ENCODE data around the gene BRI3BP.
A peak's percentile ranks its signal among the peaks of the same experiment; 100 is the strongest.
"Not testable (repeated sequence)": the region's sequence is repeated elsewhere in the genome, so short reads cannot be mapped to it uniquely, and the experiment has no call there.

BRI3BP gene

DNA sequence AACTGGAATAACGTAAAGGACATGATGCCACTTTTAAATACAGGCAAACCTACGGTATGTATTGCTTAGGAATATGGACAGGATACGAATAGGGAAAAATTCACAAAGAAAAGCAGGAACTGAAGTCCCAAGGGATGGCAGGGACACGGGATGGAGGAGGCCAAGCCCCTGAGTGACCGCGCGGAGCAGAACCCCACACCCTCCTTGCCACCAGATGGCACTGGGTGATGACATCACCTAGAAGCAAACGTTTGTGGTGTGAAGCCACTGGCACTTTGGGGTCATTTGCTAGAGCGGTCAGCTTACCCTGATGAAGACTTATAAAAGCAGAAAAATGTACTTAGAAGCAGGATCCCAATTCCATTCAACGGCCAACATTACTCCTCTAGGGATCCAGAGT lies 13.9 kb upstream of the BRI3BP start:
- TF ChIP-seq, protein P1, sequence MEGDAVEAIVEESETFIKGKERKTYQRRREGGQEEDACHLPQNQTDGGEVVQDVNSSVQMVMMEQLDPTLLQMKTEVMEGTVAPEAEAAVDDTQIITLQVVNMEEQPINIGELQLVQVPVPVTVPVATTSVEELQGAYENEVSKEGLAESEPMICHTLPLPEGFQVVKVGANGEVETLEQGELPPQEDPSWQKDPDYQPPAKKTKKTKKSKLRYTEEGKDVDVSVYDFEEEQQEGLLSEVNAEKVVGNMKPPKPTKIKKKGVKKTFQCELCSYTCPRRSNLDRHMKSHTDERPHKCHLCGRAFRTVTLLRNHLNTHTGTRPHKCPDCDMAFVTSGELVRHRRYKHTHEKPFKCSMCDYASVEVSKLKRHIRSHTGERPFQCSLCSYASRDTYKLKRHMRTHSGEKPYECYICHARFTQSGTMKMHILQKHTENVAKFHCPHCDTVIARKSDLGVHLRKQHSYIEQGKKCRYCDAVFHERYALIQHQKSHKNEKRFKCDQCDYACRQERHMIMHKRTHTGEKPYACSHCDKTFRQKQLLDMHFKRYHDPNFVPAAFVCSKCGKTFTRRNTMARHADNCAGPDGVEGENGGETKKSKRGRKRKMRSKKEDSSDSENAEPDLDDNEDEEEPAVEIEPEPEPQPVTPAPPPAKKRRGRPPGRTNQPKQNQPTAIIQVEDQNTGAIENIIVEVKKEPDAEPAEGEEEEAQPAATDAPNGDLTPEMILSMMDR (IDR thresholded peaks at IDR 0.05; ENCODE audit: insufficient read depth, low read length, missing control alignments): no peak
- POLR2A ChIA-PET: no interaction called here
- CTCF ChIA-PET: interaction anchor here (1.5 kb wide), 1 partner anchor 39 kb away, joined by 5 read pairs; no protein-coding TSS in a partner anchor
- no peak for DNase-seq (ENCODE audit: low read depth, low spot score)
- no peak overlapping the region for H3K4me3 ChIP-seq (ENCODE audit: low read depth, low read length)

DNA sequence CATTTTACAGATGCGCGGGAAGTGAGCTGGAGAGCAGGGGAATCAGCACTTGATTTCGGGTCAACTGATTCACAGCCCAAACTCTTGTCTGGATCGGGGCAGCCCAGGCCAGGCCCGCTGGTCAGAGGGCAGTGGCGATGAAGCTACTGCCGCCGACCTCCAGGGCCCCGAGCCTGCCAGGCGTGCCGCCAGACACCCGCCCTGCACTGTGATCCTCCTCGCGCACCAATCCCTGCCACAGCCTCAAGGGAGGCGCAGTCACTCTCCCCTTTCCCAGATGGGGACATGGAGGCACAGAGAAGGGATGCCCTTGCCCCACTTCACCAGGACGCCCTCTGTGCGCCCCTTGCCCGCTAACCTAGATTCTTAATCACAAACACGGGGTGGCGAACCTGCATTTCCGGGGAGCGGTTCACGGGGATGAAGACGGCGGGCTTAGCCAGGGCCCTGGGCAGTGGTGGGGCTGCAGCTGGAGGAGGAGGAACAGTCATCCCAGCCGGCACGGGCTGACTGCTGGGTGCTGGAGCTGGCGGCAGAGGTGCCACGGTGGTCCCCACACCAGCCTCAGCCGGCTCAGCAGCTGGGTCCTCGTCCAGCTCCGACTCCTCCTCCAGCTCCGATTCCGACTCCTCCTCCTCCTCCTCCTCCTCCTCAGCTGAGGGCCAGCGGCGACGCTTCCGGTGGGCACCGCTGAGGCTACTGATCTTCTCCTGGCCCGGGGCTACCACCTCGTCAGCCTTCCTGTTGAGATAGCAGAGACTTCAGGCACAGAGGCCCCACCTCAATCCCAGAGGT lies 13.2 kb upstream of the BRI3BP start:
- ChIA-PET CTCF (no interaction called here), POLR2A (no interaction called here)
- DNase-seq (ENCODE audit: low read depth, low spot score): no peak
- no peak overlapping the region for H3K4me3 ChIP-seq (ENCODE audit: low read depth, low read length)
- TF ChIP-seq, protein P1 (IDR thresholded peaks at IDR 0.05; ENCODE audit: insufficient read depth, low read length, missing control alignments): no peak

DNA sequence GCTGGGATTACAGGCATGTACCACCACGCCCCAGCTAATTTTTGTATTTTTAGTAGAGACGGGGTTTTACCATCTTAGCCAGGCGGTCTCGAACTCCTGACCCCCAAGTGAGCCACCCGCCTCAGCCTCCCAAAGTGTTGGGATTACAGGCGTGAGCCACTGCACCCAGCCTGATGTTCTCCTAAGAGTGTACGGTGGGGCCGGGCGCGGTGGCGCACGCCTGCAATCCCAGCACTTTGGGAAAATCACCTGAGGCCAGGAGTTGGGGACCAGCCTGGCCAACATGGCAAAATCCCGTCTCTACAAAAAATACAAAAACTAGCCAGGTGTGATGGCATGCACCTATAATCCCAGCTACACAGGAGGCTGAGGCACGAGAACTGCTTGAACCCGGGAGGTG lies 6.6 kb upstream of the BRI3BP start:
- H3K4me3 ChIP-seq (ENCODE audit: low read depth, low read length); CTCF ChIA-PET; DNase-seq (ENCODE audit: low read depth, low spot score); POLR2A ChIA-PET: not testable (repeated sequence)

DNA sequence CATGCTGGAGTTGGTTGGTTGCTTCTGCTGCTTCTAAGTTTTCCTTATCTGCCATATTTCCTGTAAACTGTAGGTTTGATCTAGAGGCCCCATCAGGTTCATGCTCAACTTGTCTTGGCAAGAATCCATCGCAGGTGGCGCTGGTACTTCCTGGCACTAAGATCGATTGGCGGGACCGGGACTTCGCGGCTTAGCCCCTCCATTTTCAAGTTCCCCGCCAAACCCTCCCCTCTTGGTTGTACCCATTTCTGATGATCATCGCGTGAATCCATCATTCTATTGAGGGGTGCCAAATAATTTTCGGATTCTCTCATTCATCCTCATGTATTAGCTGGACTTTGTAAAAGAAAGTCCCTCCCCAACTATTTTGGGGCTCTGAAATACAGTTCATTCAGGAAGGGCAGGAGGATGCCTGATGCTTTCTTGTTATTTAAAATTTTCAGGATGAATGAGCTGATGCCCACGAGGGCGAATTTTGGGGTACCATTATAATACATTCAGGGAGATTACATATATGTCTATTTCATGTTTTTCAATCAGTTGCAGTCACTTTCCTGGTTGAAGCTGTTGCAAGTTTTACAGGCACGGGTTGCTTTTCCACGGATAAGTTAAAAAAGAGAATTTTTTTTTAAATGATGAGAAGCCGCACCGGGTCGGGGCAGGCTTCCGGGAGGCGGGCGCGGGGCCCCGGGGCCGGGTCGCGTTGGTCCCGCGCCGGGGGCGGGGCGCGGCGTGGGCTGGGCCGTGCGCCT lies 395 bp upstream of the BRI3BP start:
- POLR2A ChIA-PET: no interaction called here
- no peak for DNase-seq (ENCODE audit: low read depth, low spot score)
- CTCF ChIA-PET: interaction anchor here (0.9 to 1.2 kb wide), 2 partner anchors 17 to 77 kb away, joined by 4 read pairs; no protein-coding TSS in a partner anchor

DNA sequence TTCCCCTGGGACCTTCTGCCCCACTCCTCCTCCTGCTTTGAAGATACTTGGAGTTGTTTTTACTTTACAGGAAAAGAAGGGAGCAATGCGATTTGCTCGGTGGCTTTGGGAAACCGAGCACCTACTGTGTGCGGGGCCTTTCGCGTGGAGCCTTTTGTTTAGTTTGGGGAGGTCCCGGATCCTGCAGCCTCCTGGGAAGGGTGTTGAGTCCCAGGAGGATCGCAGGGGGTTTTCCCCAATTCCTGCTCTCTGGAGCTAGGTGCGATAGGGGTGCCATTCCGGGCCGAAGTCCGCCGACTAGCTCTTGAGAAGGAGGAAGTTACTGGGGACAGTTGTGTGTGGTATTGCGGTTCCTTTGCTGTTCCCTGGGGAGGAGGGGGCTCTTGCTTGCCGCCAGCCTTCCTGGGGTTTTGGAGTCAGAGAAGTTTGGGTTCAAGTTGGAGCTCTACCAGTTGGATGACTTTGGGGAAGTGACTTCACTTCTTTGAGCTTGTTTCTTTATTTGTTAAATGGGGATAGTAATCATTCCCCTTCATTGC lies 1.1 kb downstream of the BRI3BP start:
- DNase-seq (ENCODE audit: low read depth, low spot score): no peak
- ChIA-PET CTCF (interaction anchor here (0.8 kb wide), 1 partner anchor 66 kb away, joined by 3 read pairs; no protein-coding TSS in a partner anchor), POLR2A (no interaction called here)
- TF ChIP-seq, protein P1 (IDR thresholded peaks at IDR 0.05; ENCODE audit: insufficient read depth, low read length, missing control alignments): no peak
- peak overlapping the region; percentile 65 for H3K4me3 ChIP-seq (ENCODE audit: low read depth, low read length)

More for the DNA sequence above, 395 bp upstream of the BRI3BP start:
- peak overlapping the region; percentile 65 for H3K4me3 ChIP-seq (ENCODE audit: low read depth, low read length)
- TF ChIP-seq, protein P1 (IDR thresholded peaks at IDR 0.05; ENCODE audit: insufficient read depth, low read length, missing control alignments): no peak

DNA sequence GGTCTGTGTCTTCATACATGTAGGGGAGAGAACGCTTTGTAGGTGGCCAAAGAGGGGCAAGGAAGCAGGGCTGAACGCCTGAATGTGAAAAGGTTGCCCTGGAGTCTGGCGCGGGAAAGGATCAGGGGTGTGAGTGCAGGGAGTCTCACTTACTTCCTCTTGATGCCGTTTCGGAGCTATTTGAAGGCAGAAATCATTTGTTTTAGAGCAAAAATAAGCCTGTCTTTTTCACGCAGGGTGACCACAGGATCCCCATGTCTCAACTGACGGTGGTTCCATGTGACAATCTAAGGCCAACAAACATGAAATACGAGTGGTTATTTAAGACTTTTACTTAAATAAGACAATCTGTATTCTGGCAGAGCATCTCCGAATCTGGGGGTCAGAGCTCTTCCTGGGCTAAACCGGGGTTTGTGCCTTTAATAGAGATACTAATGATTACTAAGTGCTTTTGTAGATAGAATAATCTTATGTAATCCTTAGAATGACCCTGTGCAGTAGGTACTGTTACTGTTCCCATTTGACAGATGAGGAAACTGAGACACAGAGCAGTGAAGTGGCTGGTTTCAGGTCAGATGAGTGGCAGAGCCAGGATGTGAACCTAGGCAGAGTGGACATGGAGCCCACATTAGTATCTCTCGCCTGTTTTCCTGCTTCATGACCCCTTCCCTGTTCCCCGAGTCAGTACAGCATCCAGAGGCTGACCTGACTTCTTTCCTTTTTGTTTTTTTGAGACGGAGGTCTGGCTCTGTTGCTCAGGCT lies 1.9 kb downstream of the BRI3BP start:
- peak overlapping the region; percentile 65 for H3K4me3 ChIP-seq (ENCODE audit: low read depth, low read length)
- ChIA-PET POLR2A (no interaction called here), CTCF (interaction anchor here (0.8 kb wide), 1 partner anchor 65 kb away, joined by 3 read pairs; no protein-coding TSS in a partner anchor)
- TF ChIP-seq, protein P1 (IDR thresholded peaks at IDR 0.05; ENCODE audit: insufficient read depth, low read length, missing control alignments): no peak
- DNase-seq (ENCODE audit: low read depth, low spot score): no peak

All from AG04449 (cell line).